Upper lobe of left lung (tissue), 6 donors: ENCODE measurements around the gene RPL12. TPM values are rescaled to one million over a fixed set of nuclear protein-coding genes. Genes with fewer than 3 reads are reported as not detected.

ENCODE experiments used
- ATAC-seq, 2 donors: fragments of 200-7000 bp; cut with Tn5 transposase; one replicate each; pipeline ENCODE4 v1.9.1; 2022; ENCODE audit warnings: mild to moderate bottlenecking in 2 of 2, moderate library complexity in 2 of 2; ENCODE audit not compliant: low FRiP score in 2 of 2
- DNase-seq, 2 donors: peaks; one replicate each; pipeline ENCODE4 v3.0.0-alpha.2; 2019 to 2020
- H3K27ac ChIP-seq, 4 donors: fragments of 200-600 bp; sonication (generic); one replicate each; pipeline ENCODE4 v1.5.1; 2016 to 2019
- H3K27me3 ChIP-seq, 4 donors: fragments of 200-600 bp; sonication (generic); one replicate each; pipeline ENCODE4 v1.5.1; 2017 to 2019
- H3K36me3 ChIP-seq, 4 donors: fragments of 200-600 bp; sonication (generic); one replicate each; pipeline ENCODE4 v1.5.1; 2016 to 2019
- H3K4me1 ChIP-seq, 4 donors: fragments of 200-600 bp; sonication (generic); one replicate each; pipeline ENCODE4 v1.5.1; 2018 to 2019
- H3K4me3 ChIP-seq, 4 donors: fragments of 200-600 bp; sonication (generic); one replicate each; pipeline ENCODE4 v1.5.1; 2017 to 2019; ENCODE audit warnings: mild to moderate bottlenecking in 2 of 4, moderate library complexity in 1 of 4
- H3K9me3 ChIP-seq, 4 donors: fragments of 200-600 bp; sonication (generic); one replicate each; pipeline ENCODE4 v1.5.1; 2018 to 2019
- EP300 ChIP-seq, 4 donors: sonication (generic); formaldehyde crosslinking; IDR thresholded peaks; one replicate each; pipeline ENCODE4 v1.5.1; 2017; ENCODE audit warnings: antibody characterized with exemption in 4 of 4, control low read depth in 2 of 4
- POLR2A ChIP-seq, 4 donors: fragments of 450-650 bp; IDR thresholded peaks; one replicate each; pipeline ENCODE4 v1.5.1; 2016 to 2017; ENCODE audit warnings: antibody characterized with exemption in 4 of 4, mild to moderate bottlenecking in 2 of 4
- POLR2AphosphoS5 ChIP-seq, 2 donors: sonication (generic); formaldehyde crosslinking; IDR thresholded peaks; one replicate each; pipeline ENCODE4 v1.5.1; 2017; ENCODE audit warnings: antibody characterized with exemption in 2 of 2
- WGBS, 2 donors: methylation state at CpG; one replicate each; pipeline ENCODE4 v1.1.5; 2017 to 2018; 5-methylcytosine and 5-hydroxymethylcytosine counted together
- total RNA-seq, 6 donors: library from RNA; depleted of rRNA in 4 of 6; stranded (reverse); fragments of >200 nt in 4 of 6; gene quantifications; one replicate each; pipeline versions ENCODE4 v1.1.0 to v1.2.1, GENCODE V29; 2016 to 2021
- TF ChIP-seq, protein P1 (sequence below), 6 experiments: fragments of 450-650 bp in 4 of 6; fragments of 200-600 bp in 2 of 6; sonication (generic) in 2 of 6; IDR thresholded peaks; one replicate each; pipeline ENCODE4 v1.5.1; 2016 to 2019; ENCODE audit warnings: antibody characterized with exemption in 6 of 6
- donor health status: DM: no; HTN: no; CAD: no; lungs with moderate emphysema.
- donor health status: DM: no; HTN: yes; CAD: no; lungs with severe emphysema.

Gene RPL12
- total RNA-seq, 6 donors from 2014 or later: 841 to 1,291 (median 1,060) TPM

DNA sequence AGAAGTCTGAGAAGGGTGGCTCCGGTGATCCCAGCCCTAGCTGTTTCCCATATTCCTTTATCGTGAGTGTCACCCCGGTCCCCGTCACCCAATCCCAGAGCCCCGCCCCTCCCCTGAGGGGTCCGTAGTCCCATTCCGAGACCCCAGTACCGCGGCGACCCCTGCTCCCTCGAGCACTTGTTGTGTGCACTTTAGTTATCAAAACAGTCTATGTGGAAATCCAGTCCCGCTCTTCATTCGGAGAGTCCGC lies 327 bp upstream of the RPL12 start:
- Histone ChIP-seq H3K27me3 (no peaks in the 10 kb centered on the region), H3K27ac (peak overlapping the region; percentile 90 to 96 (median 92)), H3K36me3 (peaks cover 5 to 46% (median 32%) of the 10 kb centered on the region in 4 donors), H3K4me1 (peaks cover 30 to 52% (median 33%) of the 10 kb centered on the region in 4 donors), H3K9me3 (no peaks in the 10 kb centered on the region), H3K4me3 (peak overlapping the region; percentile 64 to 94 (median 83))
- WGBS, 2 donors: 0% methylated on average over 11 to 14 of the region's 14 CpGs
- no peak for TF ChIP-seq POLR2A (IDR thresholded peaks at IDR 0.05)
- no peak for TF ChIP-seq POLR2AphosphoS5 (IDR thresholded peaks at IDR 0.05)
- TF ChIP-seq, protein P1, sequence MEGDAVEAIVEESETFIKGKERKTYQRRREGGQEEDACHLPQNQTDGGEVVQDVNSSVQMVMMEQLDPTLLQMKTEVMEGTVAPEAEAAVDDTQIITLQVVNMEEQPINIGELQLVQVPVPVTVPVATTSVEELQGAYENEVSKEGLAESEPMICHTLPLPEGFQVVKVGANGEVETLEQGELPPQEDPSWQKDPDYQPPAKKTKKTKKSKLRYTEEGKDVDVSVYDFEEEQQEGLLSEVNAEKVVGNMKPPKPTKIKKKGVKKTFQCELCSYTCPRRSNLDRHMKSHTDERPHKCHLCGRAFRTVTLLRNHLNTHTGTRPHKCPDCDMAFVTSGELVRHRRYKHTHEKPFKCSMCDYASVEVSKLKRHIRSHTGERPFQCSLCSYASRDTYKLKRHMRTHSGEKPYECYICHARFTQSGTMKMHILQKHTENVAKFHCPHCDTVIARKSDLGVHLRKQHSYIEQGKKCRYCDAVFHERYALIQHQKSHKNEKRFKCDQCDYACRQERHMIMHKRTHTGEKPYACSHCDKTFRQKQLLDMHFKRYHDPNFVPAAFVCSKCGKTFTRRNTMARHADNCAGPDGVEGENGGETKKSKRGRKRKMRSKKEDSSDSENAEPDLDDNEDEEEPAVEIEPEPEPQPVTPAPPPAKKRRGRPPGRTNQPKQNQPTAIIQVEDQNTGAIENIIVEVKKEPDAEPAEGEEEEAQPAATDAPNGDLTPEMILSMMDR (IDR thresholded peaks at IDR 0.05): no peak
- TF ChIP-seq EP300 (IDR thresholded peaks at IDR 0.05): no peak
- ATAC-seq (no peak), DNase-seq (no peak)

DNA sequence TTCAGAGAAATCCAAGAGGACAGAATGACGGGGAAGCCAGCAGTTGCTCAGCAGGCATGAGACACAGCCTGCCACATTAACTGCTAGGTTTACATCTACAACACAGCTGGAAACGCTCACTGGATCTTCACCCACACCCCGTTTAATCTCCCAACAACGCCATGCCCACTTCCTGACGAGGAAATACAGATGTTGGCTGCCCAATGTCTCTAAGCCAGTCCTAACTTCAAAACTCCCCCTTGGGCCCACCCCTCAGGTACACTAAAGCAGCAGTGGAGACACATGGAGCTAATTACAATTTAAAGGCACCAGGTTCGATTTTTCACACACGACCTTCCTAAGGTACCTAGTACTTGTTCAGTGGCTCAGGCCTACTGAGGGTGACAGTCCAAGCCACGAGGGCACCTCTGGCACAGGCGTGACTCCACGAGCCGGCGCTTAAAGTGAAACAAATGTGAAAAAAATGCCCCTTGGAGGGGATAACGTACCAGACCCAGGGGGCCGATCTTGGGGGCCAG lies 904 bp downstream of the RPL12 start:
- ATAC-seq: peak; percentile 0 to 4

DNA sequence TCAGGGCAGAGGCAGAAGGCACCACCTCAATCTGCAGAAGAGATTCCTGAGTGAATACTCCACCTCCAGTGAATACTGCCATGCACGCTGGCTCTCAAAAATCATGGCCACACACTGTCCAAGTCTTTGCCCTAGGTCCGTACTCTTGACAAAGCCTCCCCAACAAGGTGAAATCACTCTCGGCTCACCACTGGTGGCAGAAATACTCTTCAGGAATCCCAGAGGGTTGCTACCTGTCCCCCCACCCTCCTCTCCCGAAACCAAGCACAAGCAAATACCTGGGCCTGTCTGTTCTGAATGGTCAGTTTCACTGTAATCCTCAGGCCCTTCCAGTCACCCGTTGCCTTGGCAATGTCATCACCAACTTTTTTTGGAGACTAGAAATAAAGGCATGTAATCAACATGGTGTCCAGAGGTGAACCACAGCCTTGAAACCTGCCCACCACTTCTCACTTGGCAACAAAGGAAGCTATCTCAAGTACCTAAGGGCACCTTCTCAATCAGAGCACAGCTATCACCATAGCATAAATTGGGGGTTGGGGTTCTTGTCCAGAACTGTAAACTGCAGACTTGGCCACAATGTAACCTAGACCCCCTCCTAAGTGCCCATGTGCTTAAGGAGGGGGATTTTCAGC lies 1.8 kb downstream of the RPL12 start:
- Histone ChIP-seq H3K4me1 (peaks cover 30 to 42% (median 33%) of the 10 kb centered on the region in 4 donors), H3K27me3 (no peaks in the 10 kb centered on the region), H3K36me3 (peaks cover 8 to 59% (median 47%) of the 10 kb centered on the region in 4 donors), H3K4me3 (peak overlapping the region in 3 of 4 donors; percentile 64 to 94 (median 91)), H3K27ac (peak overlapping the region; percentile 90 to 96 (median 92)), H3K9me3 (no peaks in the 10 kb centered on the region)
- DNase-seq: no peak
- no peak for TF ChIP-seq POLR2A (IDR thresholded peaks at IDR 0.05)
- TF ChIP-seq EP300 (IDR thresholded peaks at IDR 0.05): no peak
- ATAC-seq: no peak
- WGBS, 2 donors: 48 to 56% methylated on average over 4 to 5 of the region's 5 CpGs

More for the DNA sequence above, 904 bp downstream of the RPL12 start:
- Histone ChIP-seq H3K36me3 (peaks cover 8 to 58% (median 40%) of the 10 kb centered on the region in 4 donors), H3K27me3 (no peaks in the 10 kb centered on the region), H3K4me3 (peak overlapping the region; percentile 64 to 94 (median 83)), H3K27ac (peak overlapping the region; percentile 90 to 96 (median 92)), H3K9me3 (no peaks in the 10 kb centered on the region), H3K4me1 (peaks cover 30 to 47% (median 33%) of the 10 kb centered on the region in 4 donors)
- no peak for DNase-seq
- TF ChIP-seq EP300 (IDR thresholded peaks at IDR 0.05) (no peak), POLR2A (IDR thresholded peaks at IDR 0.05) (no peak), POLR2AphosphoS5 (IDR thresholded peaks at IDR 0.05) (no peak)
- TF ChIP-seq, protein P1 (IDR thresholded peaks at IDR 0.05): no peak
- WGBS, 2 donors: 3 to 4% methylated on average over 14 of the region's 14 CpGs

DNA sequence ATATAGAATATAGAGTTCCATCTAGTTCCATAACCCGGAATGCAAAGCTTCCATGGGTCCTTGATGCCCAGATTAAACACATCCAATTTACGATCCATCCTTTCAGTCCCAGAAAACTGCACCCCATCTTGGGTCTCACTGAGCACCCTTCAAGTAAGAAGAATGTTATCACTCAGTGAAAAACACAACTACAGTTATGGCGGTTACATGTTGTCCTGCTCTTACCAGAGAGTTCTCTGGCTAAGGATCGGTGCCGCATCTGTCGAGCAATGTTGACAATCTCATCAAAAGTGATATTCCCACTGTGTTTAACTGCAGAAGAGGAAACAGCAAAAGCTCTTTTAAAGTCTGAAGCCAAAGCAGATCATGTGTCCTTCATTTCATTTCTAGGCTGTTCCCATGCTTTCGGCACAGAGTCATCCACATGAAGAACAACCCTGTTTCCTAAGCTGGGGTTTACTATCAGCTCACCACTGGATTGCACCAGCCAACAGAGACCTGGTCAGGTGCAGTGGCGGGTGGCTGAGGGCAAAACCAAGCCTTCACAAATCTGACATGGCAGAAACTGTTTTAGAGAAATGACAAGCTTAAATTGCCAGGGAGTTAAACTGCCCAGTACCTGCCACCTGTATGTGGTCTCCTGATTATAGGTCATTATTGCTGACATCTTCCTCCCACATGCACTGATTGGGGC lies 2.9 kb downstream of the RPL12 start:
- Histone ChIP-seq H3K4me3 (peak overlapping the region in 1 of 4 donors; percentile 94), H3K36me3 (peaks cover 13 to 67% (median 55%) of the 10 kb centered on the region in 4 donors), H3K4me1 (peaks cover 30 to 42% (median 33%) of the 10 kb centered on the region in 4 donors), H3K9me3 (no peaks in the 10 kb centered on the region), H3K27ac (peak overlapping the region in 2 of 4 donors; percentile 91 to 92), H3K27me3 (no peaks in the 10 kb centered on the region)
- DNase-seq (no peak), ATAC-seq (no peak)
- 91 to 97% methylated on average over 8 of the region's 8 CpGs for WGBS, 2 donors
- TF ChIP-seq POLR2A (IDR thresholded peaks at IDR 0.05) (no peak), EP300 (IDR thresholded peaks at IDR 0.05) (no peak), POLR2AphosphoS5 (IDR thresholded peaks at IDR 0.05) (no peak)
- TF ChIP-seq, protein P1 (IDR thresholded peaks at IDR 0.05): no peak

DNA sequence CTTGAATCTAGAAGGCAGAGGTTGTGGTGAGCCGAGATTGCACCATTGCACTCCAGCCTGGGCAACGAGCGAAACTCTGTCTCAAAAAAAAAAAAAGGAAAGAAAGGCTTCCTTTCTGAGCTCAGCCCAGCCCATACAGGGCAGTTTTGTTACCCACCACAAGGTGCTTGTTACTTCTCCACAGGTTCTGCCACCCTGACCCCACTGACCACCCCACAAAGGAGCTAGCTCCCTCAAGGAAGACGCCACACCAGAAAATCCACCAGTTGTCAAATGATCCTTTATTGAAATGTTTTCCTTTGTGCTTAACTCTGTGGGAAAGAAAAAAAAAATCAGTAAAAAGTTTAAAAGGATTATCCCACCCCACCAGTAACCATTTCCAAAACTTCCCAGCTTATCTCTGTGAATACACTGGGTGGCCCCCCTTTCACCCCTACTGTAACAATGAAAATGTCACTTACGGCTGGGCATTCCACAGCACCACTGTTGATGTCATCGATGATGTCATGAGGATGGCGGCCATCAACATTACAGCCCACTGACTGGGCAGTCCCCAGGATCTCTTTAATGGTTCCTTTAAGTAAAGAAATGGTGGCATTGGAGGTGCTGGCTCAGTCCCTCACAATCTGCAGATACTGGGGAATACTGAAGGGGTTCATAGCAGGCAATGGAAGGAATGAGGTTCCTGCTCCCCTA lies 3.6 kb downstream of the RPL12 start:
- ATAC-seq (no peak), DNase-seq (no peak)
- peaks cover 16 to 73% (median 60%) of the 10 kb centered on the region in 4 donors for H3K36me3 ChIP-seq
- H3K27me3 ChIP-seq: no peaks in the 10 kb centered on the region
- no peak overlapping the region for H3K4me3 ChIP-seq
- TF ChIP-seq, protein P1 (IDR thresholded peaks at IDR 0.05): no peak
- no peak for TF ChIP-seq POLR2A (IDR thresholded peaks at IDR 0.05)
- no peak for TF ChIP-seq POLR2AphosphoS5 (IDR thresholded peaks at IDR 0.05)
- TF ChIP-seq EP300 (IDR thresholded peaks at IDR 0.05): no peak
- no peaks in the 10 kb centered on the region for H3K9me3 ChIP-seq
- H3K27ac ChIP-seq: peak overlapping the region in 1 of 4 donors; percentile 27
- WGBS, 2 donors: 76 to 82% methylated on average over 7 of the region's 7 CpGs
- peaks cover 24 to 38% (median 28%) of the 10 kb centered on the region in 4 donors for H3K4me1 ChIP-seq
